ENCODE measurements around the gene RIMKLB. TPM values are rescaled to one million over a fixed set of nuclear protein-coding genes. Genes with fewer than 3 reads are reported as not detected.

The RIMKLB gene
- total and polyA plus RNA-seq, 2 experiments from 2014 or later: 19.4 to 23.2 TPM

DNA sequence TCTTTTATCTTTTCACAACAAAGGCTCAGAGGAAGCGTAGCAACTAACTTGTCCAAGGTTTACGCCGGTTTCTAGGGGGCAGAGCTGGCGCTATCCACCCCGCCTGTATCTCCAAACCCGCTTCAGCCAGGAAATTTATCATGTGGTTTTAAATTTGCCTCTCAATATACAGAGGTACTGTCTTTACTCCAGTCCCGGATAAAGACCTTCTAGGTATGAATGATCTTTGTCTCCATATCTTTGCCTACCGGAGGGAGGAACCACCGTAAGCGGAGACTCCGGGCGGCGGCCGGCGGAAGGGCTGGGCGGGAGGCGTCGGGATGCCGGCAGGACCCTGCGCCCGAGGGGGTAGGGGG, 693 bp upstream of the RIMKLB start:
- Histone ChIP-seq H3K4me3 (peak overlapping the region; percentile 88), H3K36me3 (ENCODE audit: low read depth) (no peaks in the 10 kb centered on the region), H3K4me1 (ENCODE audit: insufficient read depth) (peaks cover 11% of the 10 kb centered on the region; the same call in 1 of the 2 replicates), H3K9me2 (ENCODE audit: insufficient read depth) (no peaks in the 10 kb centered on the region), H3F3A (ENCODE audit: insufficient read depth) (no peaks in the 10 kb centered on the region), H3K4me2 (ENCODE audit: unreplicated experiment) (peak overlapping the region; percentile 92), H2AFZ (peak overlapping the region; percentile 96), H3K9me3 (ENCODE audit: low read depth) (no peaks in the 10 kb centered on the region), H4K20me1 (ENCODE audit: insufficient read depth) (no peaks in the 10 kb centered on the region), H3K27me3 (replicated peaks; ENCODE audit: insufficient read depth) (no peaks in the 10 kb centered on the region), H3K27ac (peak overlapping the region; percentile 69), H3K79me2 (ENCODE audit: insufficient read depth) (peaks cover 35% of the 10 kb centered on the region), H3K9ac (peak overlapping the region; percentile 93)
- TF ChIP-seq EZH2 (IDR thresholded peaks at IDR 0.05; ENCODE audit: insufficient read depth, poor library complexity, severe bottlenecking) (no peak), EZH2phosphoT487 (IDR thresholded peaks at IDR 0.05; ENCODE audit: insufficient read depth, low read depth) (no peak)
- WGBS, 2 experiments (ENCODE audit: low coverage in 1 of 2, low lambda C conversion rate in 2 of 2, missing lambda C conversion rate in 2 of 2): 2 to 4% methylated on average over 16 to 21 of the region's 21 CpGs
- DNase-seq: peak; percentile 72
- in situ Hi-C loops (cut with MboI): loop anchor here (25.0 kb wide), 1 partner anchor 340 kb away; no protein-coding TSS in a partner anchor

DNA sequence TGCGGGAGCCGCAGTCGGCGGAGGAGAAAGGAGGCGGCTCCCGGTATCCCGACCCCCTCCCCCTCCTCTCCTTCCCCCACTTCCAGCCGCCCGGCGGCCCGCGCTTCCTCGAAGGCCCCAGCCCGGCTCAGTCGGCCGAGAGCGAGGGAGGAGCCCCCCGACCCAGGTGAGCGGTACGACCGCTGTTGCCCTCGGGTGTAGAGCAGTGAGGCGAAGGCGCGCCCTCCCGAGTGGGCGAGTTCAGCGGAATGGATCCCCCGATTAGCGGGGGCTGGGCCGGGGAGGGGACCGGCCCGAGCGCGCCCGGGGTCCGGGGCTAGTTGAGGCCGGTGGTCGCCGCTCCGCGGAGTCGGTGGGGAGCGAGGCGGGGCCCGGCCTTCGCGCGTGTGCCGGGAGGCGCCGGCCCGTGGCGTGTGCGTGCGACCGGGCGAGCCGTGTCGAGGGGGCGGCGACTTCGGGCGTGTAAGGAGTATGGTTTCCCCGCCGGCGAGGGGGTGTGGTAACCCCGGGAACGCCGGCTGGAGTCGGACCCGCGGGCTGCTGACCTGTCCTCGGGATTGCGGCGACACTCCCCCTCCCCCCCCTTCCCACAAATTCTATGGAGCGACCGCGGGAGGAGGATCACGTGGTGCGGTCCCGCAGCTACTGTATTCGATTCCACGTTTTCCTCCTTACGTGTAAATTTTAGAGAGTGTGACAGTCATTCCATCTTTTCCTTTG, 501 bp downstream of the RIMKLB start:
- no peak for TF ChIP-seq EZH2phosphoT487 (IDR thresholded peaks at IDR 0.05; ENCODE audit: insufficient read depth, low read depth)
- no peak for TF ChIP-seq EZH2 (IDR thresholded peaks at IDR 0.05; ENCODE audit: insufficient read depth, poor library complexity, severe bottlenecking)
- Histone ChIP-seq H3K4me1 (ENCODE audit: insufficient read depth) (peaks cover 11% of the 10 kb centered on the region; the same call in 1 of the 2 replicates), H3K36me3 (ENCODE audit: low read depth) (no peaks in the 10 kb centered on the region), H3K4me2 (ENCODE audit: unreplicated experiment) (peak overlapping the region; percentile 86), H3K4me3 (peak overlapping the region; percentile 88), H3K27me3 (replicated peaks; ENCODE audit: insufficient read depth) (no peaks in the 10 kb centered on the region), H3K9me2 (ENCODE audit: insufficient read depth) (no peaks in the 10 kb centered on the region), H3F3A (ENCODE audit: insufficient read depth) (no peaks in the 10 kb centered on the region), H3K9me3 (ENCODE audit: low read depth) (no peaks in the 10 kb centered on the region), H3K9ac (peak overlapping the region; percentile 93), H4K20me1 (ENCODE audit: insufficient read depth) (no peaks in the 10 kb centered on the region), H3K79me2 (ENCODE audit: insufficient read depth) (peaks cover 47% of the 10 kb centered on the region), H2AFZ (peak overlapping the region; percentile 90), H3K27ac (peak overlapping the region; percentile 62)
- WGBS, 2 experiments (ENCODE audit: low coverage in 1 of 2, low lambda C conversion rate in 2 of 2, missing lambda C conversion rate in 2 of 2): 1% methylated on average over 37 to 46 of the region's 85 CpGs
- in situ Hi-C loops (cut with MboI): loop anchor here (25.0 kb wide), 1 partner anchor 339 kb away; no protein-coding TSS in a partner anchor
- DNase-seq: peak; percentile 86

DNA sequence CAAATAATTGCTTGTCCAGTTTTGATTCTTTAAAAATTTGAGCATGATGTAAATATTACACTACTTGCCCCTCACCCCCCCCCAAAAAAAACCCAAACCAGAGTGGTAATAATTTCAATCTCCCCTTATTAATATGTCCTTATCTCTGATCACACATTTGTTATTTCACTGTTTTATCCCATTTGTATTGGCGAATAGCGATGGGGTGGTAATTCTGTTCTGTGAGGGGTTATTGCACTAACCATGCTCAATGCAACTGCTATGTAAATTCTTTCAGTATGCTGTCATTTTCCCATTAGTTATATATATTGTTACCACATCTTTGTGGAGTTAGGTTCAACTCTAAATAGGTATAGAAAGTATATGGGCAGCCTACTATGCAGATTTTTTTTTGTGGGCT, 1.1 kb downstream of the RIMKLB start:
- peak overlapping the region; percentile 93 for H3K9ac ChIP-seq
- H3K9me3 ChIP-seq (ENCODE audit: low read depth): no peaks in the 10 kb centered on the region
- no peaks in the 10 kb centered on the region for H4K20me1 ChIP-seq (ENCODE audit: insufficient read depth)
- no peaks in the 10 kb centered on the region for H3K27me3 ChIP-seq (replicated peaks; ENCODE audit: insufficient read depth)
- H3K4me2 ChIP-seq (ENCODE audit: unreplicated experiment): peak overlapping the region; percentile 86
- DNase-seq: peak; percentile 61
- peaks cover 11% of the 10 kb centered on the region; the same call in 1 of the 2 replicates for H3K4me1 ChIP-seq (ENCODE audit: insufficient read depth)
- H3K27ac ChIP-seq: peak overlapping the region; percentile 5; the same call in 1 of the 2 replicates
- H3K4me3 ChIP-seq: peak overlapping the region; percentile 88
- no peaks in the 10 kb centered on the region for H3F3A ChIP-seq (ENCODE audit: insufficient read depth)
- WGBS, 2 experiments (ENCODE audit: low coverage in 1 of 2, low lambda C conversion rate in 2 of 2, missing lambda C conversion rate in 2 of 2): 66 to 70% methylated on average over 2 of the region's 2 CpGs
- peaks cover 53% of the 10 kb centered on the region for H3K79me2 ChIP-seq (ENCODE audit: insufficient read depth)
- peak overlapping the region; percentile 90 for H2AFZ ChIP-seq
- H3K9me2 ChIP-seq (ENCODE audit: insufficient read depth): no peaks in the 10 kb centered on the region
- in situ Hi-C loops (cut with MboI): loop anchor here (25.0 kb wide), 1 partner anchor 338 kb away; no protein-coding TSS in a partner anchor
- TF ChIP-seq EZH2 (IDR thresholded peaks at IDR 0.05; ENCODE audit: insufficient read depth, poor library complexity, severe bottlenecking) (no peak), EZH2phosphoT487 (IDR thresholded peaks at IDR 0.05; ENCODE audit: insufficient read depth, low read depth) (no peak)
- H3K36me3 ChIP-seq (ENCODE audit: low read depth): no peaks in the 10 kb centered on the region

DNA sequence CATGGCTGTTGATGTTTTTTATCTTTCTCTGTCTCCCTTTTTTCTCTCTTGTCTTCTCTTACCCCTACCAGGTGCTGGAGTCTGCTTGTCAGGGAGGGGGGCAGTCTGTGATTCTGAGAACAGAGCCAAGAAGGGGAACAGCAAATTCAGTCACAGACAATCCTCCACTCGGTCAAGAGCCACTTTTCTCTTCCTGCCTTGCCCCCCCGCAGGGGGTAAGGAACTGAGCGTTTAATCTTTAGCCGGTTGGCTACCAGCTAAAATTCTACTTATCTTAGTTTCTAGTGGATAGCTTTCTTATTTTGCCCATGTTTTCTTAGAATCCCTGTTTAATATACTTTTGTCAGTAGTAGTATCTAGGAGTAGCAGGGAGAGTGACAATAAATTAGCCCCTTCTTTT, 1.9 kb downstream of the RIMKLB start:
- Histone ChIP-seq H3K4me3 (peak overlapping the region; percentile 88; the same call in 1 of the 2 replicates), H2AFZ (no peak overlapping the region), H3F3A (ENCODE audit: insufficient read depth) (no peaks in the 10 kb centered on the region), H3K79me2 (ENCODE audit: insufficient read depth) (peaks cover 61% of the 10 kb centered on the region), H3K9ac (peak overlapping the region; percentile 93), H3K27ac (no peak overlapping the region), H3K4me2 (ENCODE audit: unreplicated experiment) (peak overlapping the region; percentile 86), H3K36me3 (ENCODE audit: low read depth) (no peaks in the 10 kb centered on the region), H4K20me1 (ENCODE audit: insufficient read depth) (no peaks in the 10 kb centered on the region), H3K9me3 (ENCODE audit: low read depth) (no peaks in the 10 kb centered on the region), H3K9me2 (ENCODE audit: insufficient read depth) (no peaks in the 10 kb centered on the region), H3K27me3 (replicated peaks; ENCODE audit: insufficient read depth) (no peaks in the 10 kb centered on the region), H3K4me1 (ENCODE audit: insufficient read depth) (peaks cover 11% of the 10 kb centered on the region; the same call in 1 of the 2 replicates)
- 79 to 81% methylated on average over 4 of the region's 4 CpGs for WGBS, 2 experiments (ENCODE audit: low coverage in 1 of 2, low lambda C conversion rate in 2 of 2, missing lambda C conversion rate in 2 of 2)
- in situ Hi-C loops (cut with MboI): loop anchor here (25.0 kb wide), 1 partner anchor 338 kb away; no protein-coding TSS in a partner anchor
- DNase-seq: no peak
- TF ChIP-seq EZH2 (IDR thresholded peaks at IDR 0.05; ENCODE audit: insufficient read depth, poor library complexity, severe bottlenecking): no peak
